IPS-18c (cell line): ENCODE data around the gene ABL1.
A peak's percentile ranks its signal among the peaks of the same experiment; 100 is the strongest.

ENCODE experiments used
- H3K4me3 ChIP-seq: 2 replicates; pipeline ENCODE4 v1.7.0; 2013; ENCODE audit warnings: low read depth, mild to moderate bottlenecking, low read length, moderate library complexity; ENCODE audit not compliant: insufficient read depth
- H3K9me3 ChIP-seq: one replicate; pipeline ENCODE4 v1.6.1; 2013; ENCODE audit warnings: mild to moderate bottlenecking, low read length, moderate library complexity; ENCODE audit not compliant: control insufficient read depth, insufficient read depth

The ABL1 gene

GRCh38 chr9:130820135-130820738, 14.8 kb upstream of the ABL1 start:
- no peaks in the 10 kb centered on the region for H3K9me3 ChIP-seq

GRCh38 chr9:130823435-130823834, 11.6 kb upstream of the ABL1 start:
- Histone ChIP-seq H3K9me3 (no peaks in the 10 kb centered on the region), H3K4me3 (no peak overlapping the region)

More at GRCh38 chr9:130820135-130820738, 14.8 kb upstream of the ABL1 start:
- H3K4me3 ChIP-seq = no peak overlapping the region

- H3K4me3 ChIP-seq = no peak overlapping the region
- no peaks in the 10 kb centered on the region for H3K9me3 ChIP-seq
Observed at GRCh38 chr9:130824079-130824478, 11.0 kb upstream of the ABL1 start.

GRCh38 chr9:130824643-130825350, 10.3 kb upstream of the ABL1 start:
- H3K9me3 ChIP-seq = no peaks in the 10 kb centered on the region
- H3K4me3 ChIP-seq = no peak overlapping the region

GRCh38 chr9:130825351-130825651, 9.8 kb upstream of the ABL1 start:
- no peak overlapping the region for H3K4me3 ChIP-seq
- no peaks in the 10 kb centered on the region for H3K9me3 ChIP-seq

DNA sequence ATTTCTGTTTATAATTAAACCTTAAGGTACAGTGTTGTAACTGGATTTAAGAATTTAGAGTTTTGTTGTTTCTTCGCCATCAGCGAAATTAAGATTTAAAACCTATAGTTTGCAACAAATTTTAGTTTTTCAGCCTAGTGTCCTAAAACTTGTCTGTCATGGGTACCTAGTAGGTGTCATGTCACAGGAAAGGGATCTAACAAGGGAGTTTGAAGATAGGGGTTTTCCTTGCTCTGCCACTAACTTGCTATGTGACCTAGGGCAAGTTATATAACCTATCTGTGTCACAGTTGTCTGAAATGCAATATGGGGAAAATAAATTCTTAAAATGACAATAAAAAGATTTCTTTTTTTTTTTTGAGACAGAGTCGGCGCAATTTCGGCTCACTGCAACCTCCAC, 9.2 kb upstream of the ABL1 start:
- Histone ChIP-seq H3K4me3 (no peak overlapping the region), H3K9me3 (no peaks in the 10 kb centered on the region)

DNA sequence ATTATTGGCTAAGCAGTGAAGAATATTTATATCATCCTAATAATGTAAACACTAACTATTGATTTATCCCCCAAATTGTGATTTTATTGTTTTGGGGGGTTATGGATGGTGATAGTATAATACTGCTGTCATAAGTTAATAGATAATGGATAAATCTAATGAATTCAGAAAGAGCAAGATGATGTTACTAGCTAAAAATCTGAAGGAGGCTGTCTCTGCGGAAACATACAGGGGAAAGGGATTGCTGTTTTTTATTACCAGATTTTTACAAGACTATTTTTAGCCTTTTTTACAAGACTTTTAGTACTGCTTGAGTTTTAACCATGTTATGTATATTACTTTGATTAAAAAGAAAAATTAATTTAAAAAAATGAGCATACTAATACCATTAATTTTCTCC, 5.3 kb upstream of the ABL1 start:
- Histone ChIP-seq H3K9me3 (no peaks in the 10 kb centered on the region), H3K4me3 (no peak overlapping the region)

DNA sequence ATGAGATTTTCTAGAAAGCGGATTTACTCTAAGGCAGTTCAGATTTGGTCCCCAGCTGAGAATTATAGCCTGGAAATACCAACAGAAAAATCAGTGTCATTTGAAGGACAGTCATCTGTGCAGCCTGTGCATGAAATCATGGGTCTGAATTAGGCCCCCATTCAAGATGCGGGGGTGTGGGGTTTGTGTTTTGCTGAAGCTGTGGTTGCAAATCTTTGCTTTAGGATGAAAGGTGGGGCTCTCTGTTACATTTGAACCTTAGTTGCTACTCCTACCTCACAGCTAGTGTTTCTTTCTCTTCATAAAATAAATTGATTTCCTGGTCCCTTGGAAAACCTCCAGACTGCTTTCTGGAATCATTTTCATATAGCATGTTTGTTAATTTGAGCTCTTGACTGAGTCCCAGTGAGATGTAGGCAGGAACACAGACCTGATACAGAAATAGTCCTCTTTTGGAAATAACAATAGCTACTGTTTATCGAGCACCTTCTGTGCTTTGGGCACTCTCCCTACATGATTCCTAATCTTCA, 4.8 kb upstream of the ABL1 start:
- no peaks in the 10 kb centered on the region for H3K9me3 ChIP-seq
- H3K4me3 ChIP-seq = no peak overlapping the region

GRCh38 chr9:130831077-130831476, 4.0 kb upstream of the ABL1 start:
- H3K4me3 ChIP-seq = no peak overlapping the region
- H3K9me3 ChIP-seq = no peaks in the 10 kb centered on the region

GRCh38 chr9:130833031-130833990, 1.7 kb upstream of the ABL1 start:
- no peaks in the 10 kb centered on the region for H3K9me3 ChIP-seq
- no peak overlapping the region for H3K4me3 ChIP-seq

GRCh38 chr9:130835441-130836298, 616 bp downstream of the ABL1 start:
- no peaks in the 10 kb centered on the region for H3K9me3 ChIP-seq
- peak overlapping the region; percentile 68 for H3K4me3 ChIP-seq

DNA sequence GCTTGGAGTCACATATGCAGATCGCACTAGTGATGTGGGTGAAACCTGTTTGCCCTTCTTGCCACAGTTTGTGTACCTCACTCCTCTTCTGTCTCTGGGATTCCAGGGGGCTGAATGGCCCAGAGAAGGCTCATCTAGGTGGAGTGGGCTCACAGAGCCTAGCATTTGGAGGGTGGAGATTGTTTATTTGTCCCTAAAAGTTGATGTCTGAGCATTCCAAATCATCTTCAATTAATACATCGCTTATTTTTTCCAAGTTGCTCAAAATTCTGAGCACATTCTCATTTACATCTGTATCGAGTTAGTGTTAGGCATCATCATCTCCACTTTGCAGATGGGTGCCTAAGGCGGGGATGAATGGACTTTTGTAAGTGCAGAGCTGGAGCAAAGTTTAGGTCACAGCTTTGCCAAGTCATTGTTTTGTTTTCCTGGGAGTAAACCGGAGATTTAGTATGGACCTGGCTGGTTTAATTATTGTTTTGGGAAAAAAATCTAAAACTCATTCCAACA, 2.0 kb downstream of the ABL1 start:
- H3K9me3 ChIP-seq = no peaks in the 10 kb centered on the region
- peak overlapping the region; percentile 21; the same call in 1 of the 2 replicates for H3K4me3 ChIP-seq

GRCh38 chr9:130837643-130838042, 2.6 kb downstream of the ABL1 start:
- Histone ChIP-seq H3K4me3 (no peak overlapping the region), H3K9me3 (no peaks in the 10 kb centered on the region)

DNA sequence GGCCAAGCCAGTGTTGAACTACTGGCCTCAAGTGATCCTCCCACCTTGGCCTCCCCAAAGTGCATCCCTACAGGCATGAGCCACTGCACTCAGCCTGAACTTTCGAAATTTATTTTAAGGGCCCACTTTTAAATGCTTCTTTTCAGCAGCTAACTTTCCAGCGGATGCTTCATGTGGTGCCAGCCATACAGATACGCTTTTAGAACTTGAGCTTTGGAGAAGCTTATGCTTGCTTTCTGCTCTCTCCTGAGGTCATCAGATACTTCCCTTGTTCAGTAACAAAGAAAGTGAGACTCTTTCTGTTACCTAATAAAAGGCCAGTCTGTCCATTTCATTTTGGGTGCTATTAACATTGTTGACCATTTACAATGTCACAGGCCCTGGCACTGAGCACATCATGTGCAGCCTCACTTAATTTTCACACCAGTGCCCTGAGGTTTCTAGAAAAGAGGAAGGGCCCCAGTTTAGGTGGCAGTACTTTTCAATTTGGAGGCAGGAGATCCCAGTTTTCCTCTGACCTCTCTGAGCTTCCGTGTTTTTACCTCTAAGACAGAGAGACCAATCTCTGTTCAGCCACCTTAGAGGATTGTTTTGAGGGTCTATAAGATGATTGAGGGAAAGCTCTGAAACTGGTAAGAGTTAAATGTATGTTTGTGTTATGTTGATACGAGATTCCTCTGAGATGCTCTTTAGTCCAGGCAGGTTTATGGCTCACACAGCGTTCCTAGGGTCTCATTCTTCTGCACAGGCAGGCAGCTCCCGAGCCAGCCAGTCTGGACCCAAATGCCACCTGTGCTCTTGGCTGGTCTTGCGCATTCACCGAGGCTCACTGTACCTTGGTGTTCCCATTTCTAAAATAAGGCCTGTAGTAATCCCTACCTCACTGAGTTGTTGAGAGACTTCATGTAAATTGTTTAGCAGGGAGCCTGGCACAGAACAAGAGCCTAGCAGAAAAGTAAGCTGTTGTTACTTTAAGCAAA, 4.4 kb downstream of the ABL1 start:
- Histone ChIP-seq H3K9me3 (no peaks in the 10 kb centered on the region), H3K4me3 (no peak overlapping the region)

DNA sequence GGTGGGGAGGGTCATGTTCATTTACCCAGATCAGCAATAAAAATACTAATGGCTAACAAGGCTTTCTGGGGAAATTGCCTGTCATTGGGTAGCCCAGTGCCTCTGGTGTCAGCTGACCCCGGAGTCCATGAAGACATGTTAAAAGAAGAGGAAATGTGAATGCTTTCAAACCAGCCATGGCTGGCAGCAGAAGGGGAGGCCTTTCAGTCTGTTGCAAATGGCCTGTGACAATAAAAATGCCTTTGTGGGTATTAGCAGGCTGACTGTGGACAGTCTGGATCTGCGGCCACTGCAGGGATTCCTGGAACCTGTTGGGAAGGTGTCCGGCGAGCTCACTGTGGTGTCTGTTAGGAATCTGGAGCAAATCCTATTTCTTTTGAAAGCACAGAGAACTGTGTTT, 7.5 kb downstream of the ABL1 start:
- Histone ChIP-seq H3K9me3 (no peaks in the 10 kb centered on the region), H3K4me3 (no peak overlapping the region)
